Osteoblast (primary cell): ENCODE data around the gene PNPLA8. TPM values are rescaled to one million over a fixed set of nuclear protein-coding genes. Genes with fewer than 3 reads are reported as not detected.
"Not testable (repeated sequence)": the region's sequence is repeated elsewhere in the genome, so short reads cannot be mapped to it uniquely, and the experiment has no call there.

Experiments used
- DNase-seq: peaks from one replicate; pipeline ENCODE4 v3.0.0; 2011; ENCODE audit warnings: low spot score, mixed read lengths; ENCODE audit not compliant: insufficient read length; ENCODE audit errors: missing footprints
- H2AFZ ChIP-seq: 2 replicates; pipeline ENCODE4 v1.6.0; 2011; ENCODE audit warnings: mild to moderate bottlenecking, low read length
- H3K27ac ChIP-seq: 2 replicates; pipeline ENCODE4 v1.5.1; 2011; ENCODE audit warnings: mild to moderate bottlenecking, low read depth, low read length, moderate library complexity
- H3K27me3 ChIP-seq: 2 replicates; pipeline ENCODE4 v1.6.0; 2012; ENCODE audit warnings: mild to moderate bottlenecking, control low read depth, inconsistent platforms, low read length, moderate library complexity; ENCODE audit not compliant: insufficient read depth
- H3K36me3 ChIP-seq: 2 replicates; pipeline ENCODE4 v1.5.1; 2011; ENCODE audit warnings: mild to moderate bottlenecking, low read length, control low read depth, moderate library complexity; ENCODE audit not compliant: insufficient read depth
- H3K4me1 ChIP-seq: 2 replicates; pipeline ENCODE4 v1.5.1; 2011; ENCODE audit warnings: mild to moderate bottlenecking, low read length, control low read depth, moderate library complexity; ENCODE audit not compliant: insufficient read depth
- H3K4me2 ChIP-seq: 2 replicates; pipeline ENCODE4 v1.6.0; 2011; ENCODE audit warnings: mild to moderate bottlenecking, low read length; ENCODE audit not compliant: insufficient read depth
- H3K4me3 ChIP-seq: fragments of 200-600 bp; sonication (generic); 3 replicates; pipeline ENCODE4 v1.5.1; 2012; ENCODE audit warnings: mild to moderate bottlenecking, low read length, inconsistent platforms; ENCODE audit not compliant: insufficient read depth
- H3K79me2 ChIP-seq: 2 replicates; pipeline ENCODE4 v1.6.0; 2012; ENCODE audit warnings: mild to moderate bottlenecking, low read length, control low read depth, inconsistent platforms; ENCODE audit not compliant: insufficient read depth
- H3K9me3 ChIP-seq: 2 replicates; pipeline ENCODE4 v1.5.1; 2011; ENCODE audit warnings: low read depth, low read length, control low read depth
- H4K20me1 ChIP-seq: 2 replicates; pipeline ENCODE4 v1.6.0; 2012; ENCODE audit warnings: mild to moderate bottlenecking, low read length, control low read depth; ENCODE audit not compliant: insufficient read depth
- total RNA-seq: library from RNA; depleted of rRNA; stranded (reverse); fragments of >200 nt; gene quantifications from 2 replicates; pipeline ENCODE4 v1.2.3, GENCODE V29; 2012
- TF ChIP-seq, protein P1 (sequence below): IDR thresholded peaks from 2 replicates; pipeline ENCODE4 v1.5.1; 2011; ENCODE audit warnings: mild to moderate bottlenecking, low read depth, low read length, moderate library complexity; ENCODE audit errors: extremely low read depth

Gene PNPLA8
- total RNA-seq, 1 donor, result 37.6 TPM

GRCh38 chr7:108561047-108561619 is 35.2 kb upstream of the PNPLA8 start:
- no peak for DNase-seq
- Histone ChIP-seq H3K27ac (peak overlapping the region; percentile 41), H4K20me1 (peaks cover 2% of the 10 kb centered on the region), H3K4me1 (peaks cover 4% of the 10 kb centered on the region), H3K9me3 (no peaks in the 10 kb centered on the region), H2AFZ (no peak overlapping the region), H3K79me2 (peaks cover 6% of the 10 kb centered on the region), H3K4me3 (no peak overlapping the region), H3K27me3 (no peaks in the 10 kb centered on the region), H3K4me2 (no peak overlapping the region), H3K36me3 (no peaks in the 10 kb centered on the region)
- TF ChIP-seq, protein P1, sequence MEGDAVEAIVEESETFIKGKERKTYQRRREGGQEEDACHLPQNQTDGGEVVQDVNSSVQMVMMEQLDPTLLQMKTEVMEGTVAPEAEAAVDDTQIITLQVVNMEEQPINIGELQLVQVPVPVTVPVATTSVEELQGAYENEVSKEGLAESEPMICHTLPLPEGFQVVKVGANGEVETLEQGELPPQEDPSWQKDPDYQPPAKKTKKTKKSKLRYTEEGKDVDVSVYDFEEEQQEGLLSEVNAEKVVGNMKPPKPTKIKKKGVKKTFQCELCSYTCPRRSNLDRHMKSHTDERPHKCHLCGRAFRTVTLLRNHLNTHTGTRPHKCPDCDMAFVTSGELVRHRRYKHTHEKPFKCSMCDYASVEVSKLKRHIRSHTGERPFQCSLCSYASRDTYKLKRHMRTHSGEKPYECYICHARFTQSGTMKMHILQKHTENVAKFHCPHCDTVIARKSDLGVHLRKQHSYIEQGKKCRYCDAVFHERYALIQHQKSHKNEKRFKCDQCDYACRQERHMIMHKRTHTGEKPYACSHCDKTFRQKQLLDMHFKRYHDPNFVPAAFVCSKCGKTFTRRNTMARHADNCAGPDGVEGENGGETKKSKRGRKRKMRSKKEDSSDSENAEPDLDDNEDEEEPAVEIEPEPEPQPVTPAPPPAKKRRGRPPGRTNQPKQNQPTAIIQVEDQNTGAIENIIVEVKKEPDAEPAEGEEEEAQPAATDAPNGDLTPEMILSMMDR, result no peak

DNA sequence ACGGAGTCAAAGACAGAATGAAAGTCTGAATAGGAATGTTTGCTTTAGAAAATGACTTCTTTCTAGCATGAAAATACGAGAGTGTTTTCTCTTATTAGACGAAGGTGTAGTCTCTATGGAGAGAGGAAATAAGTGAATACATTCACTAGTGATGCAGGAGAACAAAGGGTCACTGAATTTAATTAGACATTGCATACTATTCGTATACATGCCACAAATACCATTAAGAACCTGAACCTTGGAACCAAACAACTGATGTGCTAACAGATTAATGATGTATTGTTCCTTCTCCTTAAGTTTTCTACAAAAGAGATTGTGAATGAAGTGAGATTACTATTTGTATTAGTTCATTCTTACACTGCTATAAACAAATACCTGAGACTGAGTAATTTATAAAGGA is 33.3 kb upstream of the PNPLA8 start:
- TF ChIP-seq, protein P1, result no peak
- Histone ChIP-seq H3K36me3 (no peaks in the 10 kb centered on the region), H3K27ac (no peak overlapping the region), H3K27me3 (no peaks in the 10 kb centered on the region), H4K20me1 (peaks cover 2% of the 10 kb centered on the region), H3K79me2 (no peaks in the 10 kb centered on the region), H3K4me1 (peaks cover 4% of the 10 kb centered on the region), H3K4me2 (no peak overlapping the region), H3K4me3 (no peak overlapping the region), H3K9me3 (no peaks in the 10 kb centered on the region), H2AFZ (no peak overlapping the region)
- no peak for DNase-seq

GRCh38 chr7:108557617-108558016 is 31.7 kb upstream of the PNPLA8 start:
- Histone ChIP-seq H4K20me1 (peaks cover 2% of the 10 kb centered on the region), H3K79me2 (no peaks in the 10 kb centered on the region), H3K4me1 (peaks cover 4% of the 10 kb centered on the region), H3K36me3 (no peaks in the 10 kb centered on the region), H3K27ac (no peak overlapping the region), H3K9me3 (no peaks in the 10 kb centered on the region), H2AFZ (no peak overlapping the region), H3K27me3 (no peaks in the 10 kb centered on the region), H3K4me3 (no peak overlapping the region), H3K4me2 (no peak overlapping the region)
- TF ChIP-seq, protein P1, result no peak
- DNase-seq, result no peak

GRCh38 chr7:108557191-108557590 is 31.3 kb upstream of the PNPLA8 start:
- Histone ChIP-seq H4K20me1 (peaks cover 2% of the 10 kb centered on the region), H3K79me2 (no peaks in the 10 kb centered on the region), H3K27ac (no peak overlapping the region), H3K4me1 (peaks cover 4% of the 10 kb centered on the region), H3K27me3 (no peaks in the 10 kb centered on the region), H3K4me2 (no peak overlapping the region), H3K36me3 (no peaks in the 10 kb centered on the region), H3K9me3 (no peaks in the 10 kb centered on the region), H2AFZ (no peak overlapping the region), H3K4me3 (no peak overlapping the region)
- no peak for DNase-seq
- TF ChIP-seq, protein P1, result no peak

DNA sequence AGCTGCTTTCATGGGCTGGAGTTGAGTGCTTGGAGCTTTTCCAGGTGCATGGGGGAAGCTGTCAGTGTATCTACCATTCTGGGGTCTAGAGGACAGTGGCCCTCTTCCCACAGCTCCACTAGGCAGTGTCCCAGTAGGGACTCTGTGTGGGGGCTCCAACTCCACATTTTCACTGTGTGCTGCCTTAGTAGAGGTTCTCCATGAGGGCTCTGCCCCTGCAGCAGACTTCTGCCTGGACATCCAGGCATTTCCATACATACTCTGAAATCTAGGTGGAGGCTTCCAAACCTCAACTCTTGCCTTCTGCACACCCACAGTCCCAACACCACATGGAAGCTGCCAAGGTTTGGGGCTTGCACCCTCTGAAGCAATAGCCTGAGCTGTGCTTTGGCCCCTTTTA is 30.7 kb upstream of the PNPLA8 start:
- not testable (repeated sequence) for H3K9me3 ChIP-seq, H3K4me3 ChIP-seq

DNA sequence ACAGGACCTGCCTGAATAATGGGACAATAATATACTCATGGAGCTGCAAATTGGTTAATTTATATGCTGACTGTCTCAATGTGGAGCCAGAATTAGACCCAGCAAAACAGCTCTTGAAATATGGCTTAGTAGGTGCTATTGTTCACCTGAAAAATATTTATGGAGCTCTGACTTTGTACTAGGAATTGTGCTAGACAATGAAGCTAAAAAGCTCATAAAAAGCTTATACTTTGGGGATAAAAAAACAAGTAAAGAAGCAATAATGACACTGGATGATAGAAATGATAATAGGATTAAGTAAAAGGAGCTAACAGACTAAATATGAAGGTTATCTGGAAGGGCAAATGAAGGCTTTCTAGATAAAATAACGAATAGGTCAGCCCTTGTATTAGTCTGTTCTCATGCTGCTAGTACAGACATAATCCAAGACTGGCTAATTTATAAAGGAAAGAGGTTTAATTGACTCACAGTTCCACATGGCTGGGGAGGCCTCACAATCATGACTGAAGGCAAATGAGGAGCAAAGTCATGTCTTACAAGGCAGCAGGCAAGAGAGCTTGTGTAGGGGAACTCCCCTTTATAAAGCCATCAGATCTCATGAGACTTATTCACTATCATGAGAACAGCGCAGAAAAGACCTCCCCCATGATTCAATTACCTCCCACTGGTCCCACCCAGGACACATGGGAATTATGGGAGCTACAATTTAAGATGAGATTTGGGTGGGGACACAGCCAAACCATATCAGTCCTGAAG is 22.4 kb upstream of the PNPLA8 start:
- not testable (repeated sequence) for H3K9me3 ChIP-seq, H3K27ac ChIP-seq, H3K79me2 ChIP-seq, H4K20me1 ChIP-seq, H3K4me1 ChIP-seq, H3K4me3 ChIP-seq, DNase-seq, H3K36me3 ChIP-seq, H3K27me3 ChIP-seq, H3K4me2 ChIP-seq, H2AFZ ChIP-seq

More for the DNA sequence above, 30.7 kb upstream of the PNPLA8 start:
- H3K27ac ChIP-seq, H2AFZ ChIP-seq, H3K36me3 ChIP-seq, H3K4me2 ChIP-seq, DNase-seq, H3K4me1 ChIP-seq, H3K79me2 ChIP-seq, H3K27me3 ChIP-seq, H4K20me1 ChIP-seq: not testable (repeated sequence)
